ENCODE measurements around the gene SP4.

DNA sequence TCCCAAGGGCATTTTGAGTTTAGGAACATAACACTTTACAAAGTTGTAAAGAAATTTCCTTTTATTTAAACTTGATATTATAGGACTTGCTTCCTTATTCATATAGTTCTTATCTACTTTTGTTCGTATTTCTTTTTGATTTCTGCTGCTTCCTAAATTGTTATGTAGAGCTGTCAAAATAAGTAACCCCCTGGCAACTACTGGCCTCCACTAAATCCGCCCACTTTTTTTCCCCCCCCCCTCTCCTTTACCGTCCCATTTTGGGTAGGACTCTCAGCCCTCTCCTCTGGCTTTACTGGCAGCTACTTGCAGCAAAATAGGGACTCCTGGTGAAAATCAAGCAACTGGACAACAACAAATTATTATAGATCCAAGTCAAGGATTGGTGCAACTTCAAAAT lies 1.1 kb downstream of the SP4 start:
- TF ChIP-seq GATA2 (IDR thresholded peaks at IDR 0.05; ENCODE audit: low read depth, low read length), result no peak
- TF ChIP-seq GATA3 (IDR thresholded peaks at IDR 0.05; ENCODE audit: low read depth, low read length), result no peak
